Thyroid gland (tissue), 4 donors: ENCODE results near the gene P2RX6.
"Not testable (repeated sequence)": the region's sequence is repeated elsewhere in the genome, so short reads cannot be mapped to it uniquely, and the experiment has no call there.

ENCODE experiments used
- CTCF ChIP-seq, 6 experiments: fragments of 200-600 bp in 3 of 6; fragments of 450-650 bp in 3 of 6; sonication (generic) in 3 of 6; IDR thresholded peaks; one replicate each; pipeline ENCODE4 v1.5.1; 2016 to 2019; ENCODE audit warnings: antibody characterized with exemption in 6 of 6, mild to moderate bottlenecking in 2 of 6, inconsistent platforms in 1 of 6, moderate library complexity in 1 of 6
- POLR2A ChIP-seq, 2 donors: fragments of 450-650 bp; IDR thresholded peaks; one replicate each; pipeline ENCODE4 v1.6.1; 2017; ENCODE audit warnings: antibody characterized with exemption in 2 of 2, mild to moderate bottlenecking in 2 of 2, moderate library complexity in 1 of 2

DNA sequence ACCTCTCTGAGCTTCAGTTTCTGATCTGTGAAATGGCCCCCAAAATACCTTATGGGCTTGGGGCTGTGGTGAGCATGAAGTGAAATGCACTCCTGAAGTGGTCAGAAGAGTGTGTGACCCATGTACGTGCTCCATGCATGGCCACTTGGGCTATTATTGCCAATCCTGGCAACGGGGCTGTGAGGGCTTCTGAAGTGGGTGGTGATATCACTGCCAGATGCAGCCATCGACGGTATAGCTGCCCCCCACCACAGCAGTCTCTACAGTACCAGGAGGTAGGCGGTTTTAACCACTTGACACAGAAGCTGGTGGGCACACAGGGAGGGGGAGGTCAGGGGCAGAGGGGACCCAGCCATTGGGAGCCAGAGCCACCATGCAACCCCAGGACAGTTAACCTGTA lies 33.5 kb downstream of the P2RX6 start:
- not testable (repeated sequence) for TF ChIP-seq CTCF, POLR2A (IDR thresholded peaks at IDR 0.05)
